HG03571 (cell line): ENCODE results near the gene TTC28.
"Not testable (repeated sequence)": the region's sequence is repeated elsewhere in the genome, so short reads cannot be mapped to it uniquely, and the experiment has no call there.

Source experiments
- ATAC-seq: cut with Tn5 transposase; IDR thresholded peaks from one replicate; pipeline ENCODE4 v1.9.1; 2021; ENCODE audit not compliant: unreplicated experiment

The TTC28 gene

GRCh38 chr22:28679611-28680287 lies at the start of gene TTC28:
Gene TTC28, minus strand, starts transcription at chr22:28679840. Its CDS starts 117 bp downstream, at chr22:28679723.
- ATAC-seq = not testable (repeated sequence)

- ATAC-seq = no peak
Measured at GRCh38 chr22:28728621-28729313, 49.1 kb upstream of the TTC28 start.

- ATAC-seq = no peak
Measured at GRCh38 chr22:28728002-28728401, 48.4 kb upstream of the TTC28 start.

GRCh38 chr22:28718044-28718443 lies 38.4 kb upstream of the TTC28 start:
- ATAC-seq = no peak

- ATAC-seq = no peak
Measured at GRCh38 chr22:28716686-28717085, 37.0 kb upstream of the TTC28 start.

- no peak for ATAC-seq
Measured at GRCh38 chr22:28715611-28716010, 36.0 kb upstream of the TTC28 start.

GRCh38 chr22:28714043-28714628 lies 34.5 kb upstream of the TTC28 start:
- no peak for ATAC-seq

GRCh38 chr22:28711820-28712777 lies 32.5 kb upstream of the TTC28 start:
- ATAC-seq = no peak

GRCh38 chr22:28711341-28711740 lies 31.7 kb upstream of the TTC28 start:
- no peak for ATAC-seq

GRCh38 chr22:28710576-28711191 lies 31.0 kb upstream of the TTC28 start:
- ATAC-seq = no peak

GRCh38 chr22:28710107-28710506 lies 30.5 kb upstream of the TTC28 start:
- no peak for ATAC-seq

GRCh38 chr22:28706845-28707244 lies 27.2 kb upstream of the TTC28 start:
- ATAC-seq = no peak

- ATAC-seq = no peak
Measured at GRCh38 chr22:28703436-28703835, 23.8 kb upstream of the TTC28 start.

GRCh38 chr22:28702891-28703290 lies 23.3 kb upstream of the TTC28 start:
- ATAC-seq = no peak

- ATAC-seq = not testable (repeated sequence)
Measured at GRCh38 chr22:28693041-28693760, 13.6 kb upstream of the TTC28 start.

- ATAC-seq = not testable (repeated sequence)
Measured at GRCh38 chr22:28689796-28690195, 10.2 kb upstream of the TTC28 start.

- not testable (repeated sequence) for ATAC-seq
Measured at GRCh38 chr22:28682966-28683365, 3.3 kb upstream of the TTC28 start.

GRCh38 chr22:28680813-28681490 lies 1.3 kb upstream of the TTC28 start:
- not testable (repeated sequence) for ATAC-seq
